GM20000 (cell line): ENCODE measurements around the gene EPHA1.
"Not testable (repeated sequence)": the region's sequence is repeated elsewhere in the genome, so short reads cannot be mapped to it uniquely, and the experiment has no call there.

Experiments used
- DNase-seq: peaks from one replicate; pipeline ENCODE4 v3.0.0; 2012; ENCODE audit warnings: low spot score
- TF ChIP-seq, protein P1 (sequence below): IDR thresholded peaks from 2 replicates; pipeline ENCODE4 v1.5.1; 2012; ENCODE audit warnings: mild to moderate bottlenecking, control low read depth; ENCODE audit errors: extremely low read depth, missing control alignments

EPHA1 gene

GRCh38 chr7:143410521-143411004 is 1.9 kb upstream of the EPHA1 start:
- TF ChIP-seq, protein P1, sequence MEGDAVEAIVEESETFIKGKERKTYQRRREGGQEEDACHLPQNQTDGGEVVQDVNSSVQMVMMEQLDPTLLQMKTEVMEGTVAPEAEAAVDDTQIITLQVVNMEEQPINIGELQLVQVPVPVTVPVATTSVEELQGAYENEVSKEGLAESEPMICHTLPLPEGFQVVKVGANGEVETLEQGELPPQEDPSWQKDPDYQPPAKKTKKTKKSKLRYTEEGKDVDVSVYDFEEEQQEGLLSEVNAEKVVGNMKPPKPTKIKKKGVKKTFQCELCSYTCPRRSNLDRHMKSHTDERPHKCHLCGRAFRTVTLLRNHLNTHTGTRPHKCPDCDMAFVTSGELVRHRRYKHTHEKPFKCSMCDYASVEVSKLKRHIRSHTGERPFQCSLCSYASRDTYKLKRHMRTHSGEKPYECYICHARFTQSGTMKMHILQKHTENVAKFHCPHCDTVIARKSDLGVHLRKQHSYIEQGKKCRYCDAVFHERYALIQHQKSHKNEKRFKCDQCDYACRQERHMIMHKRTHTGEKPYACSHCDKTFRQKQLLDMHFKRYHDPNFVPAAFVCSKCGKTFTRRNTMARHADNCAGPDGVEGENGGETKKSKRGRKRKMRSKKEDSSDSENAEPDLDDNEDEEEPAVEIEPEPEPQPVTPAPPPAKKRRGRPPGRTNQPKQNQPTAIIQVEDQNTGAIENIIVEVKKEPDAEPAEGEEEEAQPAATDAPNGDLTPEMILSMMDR, result no peak
- no peak for DNase-seq

DNA sequence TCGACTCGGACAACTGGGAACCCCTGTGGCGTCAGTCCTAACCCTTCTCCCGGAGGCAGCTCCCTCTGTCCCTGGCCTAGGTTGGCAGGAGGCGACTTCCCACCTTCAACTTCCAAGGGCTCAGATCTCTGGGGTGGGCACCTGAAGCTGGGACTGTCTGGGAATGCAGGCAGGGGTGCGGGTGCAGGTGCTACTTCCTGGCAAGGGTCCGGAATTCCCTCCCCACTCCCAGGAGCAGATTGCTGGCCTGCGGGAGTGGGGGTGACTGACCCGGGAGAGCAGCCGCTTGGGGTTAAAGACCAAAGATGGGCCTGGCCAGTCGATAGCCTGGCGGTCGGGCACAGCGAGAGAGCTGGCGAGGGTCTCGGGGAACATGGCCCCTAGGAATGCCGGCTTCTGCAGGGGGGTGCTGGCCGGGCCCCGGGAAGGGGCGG is 387 bp downstream of the EPHA1 start:
- DNase-seq, result no peak
- TF ChIP-seq, protein P1, result no peak

GRCh38 chr7:143407287-143408251 is 1.1 kb downstream of the EPHA1 start:
- peak; percentile 51 for DNase-seq
- TF ChIP-seq, protein P1, result no peak

- DNase-seq, result no peak
These were observed 2.7 kb downstream of the EPHA1 start for GRCh38 chr7:143406002-143406357.

DNA sequence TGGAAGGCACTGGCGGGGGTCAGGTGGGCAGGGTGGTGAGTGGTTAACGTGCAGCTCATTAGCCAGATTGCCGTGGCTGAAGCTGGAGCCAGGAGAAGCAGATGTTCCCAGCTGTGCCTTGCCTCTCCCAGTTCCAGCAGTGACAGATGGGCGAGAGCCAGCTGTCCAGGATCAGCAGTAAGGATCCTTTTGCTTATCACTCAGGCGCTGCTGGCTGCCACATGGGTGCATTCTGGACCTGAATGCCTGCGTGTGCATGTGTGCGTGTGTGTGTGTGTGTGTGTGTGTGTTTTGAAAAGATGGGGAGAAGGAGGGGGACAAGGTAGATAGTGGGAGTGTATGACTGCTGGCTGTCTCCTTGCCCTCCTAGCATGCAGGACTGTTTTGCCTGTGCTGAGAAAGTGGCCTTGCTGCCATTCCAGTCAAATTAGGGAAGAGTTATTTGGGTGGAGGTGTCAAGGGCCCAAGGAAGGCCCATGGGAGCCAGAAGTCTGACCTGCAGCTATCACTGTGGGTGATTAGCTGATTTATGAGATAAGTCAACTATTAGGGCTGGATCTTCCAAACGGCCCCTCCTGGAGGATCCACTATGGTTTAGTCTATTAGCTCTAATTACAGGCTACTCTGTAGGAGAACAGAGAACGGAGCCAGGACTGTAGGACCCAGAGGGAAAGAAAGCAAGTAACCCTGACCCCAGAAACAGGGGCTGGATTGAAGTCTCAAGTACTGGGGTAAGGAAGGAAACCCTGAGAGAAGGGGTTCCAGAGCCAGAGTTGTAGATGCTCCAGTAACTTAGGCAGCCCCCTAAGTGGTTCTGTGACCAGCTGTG is 3.3 kb downstream of the EPHA1 start:
- no peak for DNase-seq
- TF ChIP-seq, protein P1, result no peak

More at GRCh38 chr7:143406002-143406357, 2.7 kb downstream of the EPHA1 start:
- TF ChIP-seq, protein P1, result no peak

- DNase-seq, result not testable (repeated sequence)
These were observed 6.4 kb downstream of the EPHA1 start for GRCh38 chr7:143402233-143402632.

GRCh38 chr7:143401265-143401664 is 7.4 kb downstream of the EPHA1 start:
- TF ChIP-seq, protein P1, result no peak
- DNase-seq, result no peak
